Body of pancreas (tissue), 4 donors: ENCODE data around the gene TMEM86B.

Experiments used
- CTCF ChIP-seq, 7 experiments: fragments of 450-650 bp in 4 of 7; fragments of 200-600 bp in 3 of 7; sonication (generic) in 3 of 7; IDR thresholded peaks; one replicate each; pipeline ENCODE4 v1.5.1; 2016 to 2019; ENCODE audit warnings: antibody characterized with exemption in 7 of 7
- POLR2A ChIP-seq, 3 donors: fragments of 450-650 bp; IDR thresholded peaks; one replicate each; pipeline ENCODE4 v1.6.1; 2016; ENCODE audit warnings: antibody characterized with exemption in 3 of 3, mild to moderate bottlenecking in 2 of 3

- no peak for TF ChIP-seq POLR2A (IDR thresholded peaks at IDR 0.05)
- no peak for TF ChIP-seq CTCF (IDR thresholded peaks at IDR 0.05)
Observed at GRCh38 chr19:55265173-55265572, 36.6 kb upstream of the TMEM86B start.
